ENCODE data around the gene HHEX. TPM values are rescaled to one million over a fixed set of nuclear protein-coding genes. Genes with fewer than 3 reads are reported as not detected.

The HHEX gene
- total and polyA plus RNA-seq, 2 of the 4 experiments (the other 2 are of a cell fraction) = 2.3 to 7.7 TPM

- no peaks in the 10 kb centered on the region for H3K9me3 ChIP-seq (ENCODE audit: control insufficient read depth, insufficient read depth, low read length)
- H2BK15ac ChIP-seq (ENCODE audit: low read depth, low read length) = no peak overlapping the region
- H3K27ac ChIP-seq (ENCODE audit: insufficient read depth, low read length) = no peak overlapping the region
- H2BK120ac ChIP-seq (ENCODE audit: low read depth, low read length) = no peak overlapping the region
- no peak overlapping the region for H4K5ac ChIP-seq (ENCODE audit: low read depth, low read length)
- no peaks in the 10 kb centered on the region for H4K20me1 ChIP-seq (ENCODE audit: insufficient read depth, low read length)
- DNase-seq = no peak
- in situ Hi-C loops (cut with MboI; ENCODE audit: low sequenced_read_pairs) = no loop called here
- intact Hi-C loops (cut with micrococcal nuclease) = no loop called here
- no peak overlapping the region for H2AFZ ChIP-seq (replicated peaks; ENCODE audit: low read length, poor library complexity)
- dilution Hi-C loops (cut with HindIII; ENCODE audit: low sequenced_read_pairs, unreplicated experiment) = no loop called here
- H3K56ac ChIP-seq (ENCODE audit: extremely low read depth, insufficient read depth, low read length) = no peak overlapping the region
- no peaks in the 10 kb centered on the region for H3K9me1 ChIP-seq (ENCODE audit: insufficient read depth, low read length)
- ChIA-PET CTCF (no interaction called here), POLR2A (ENCODE audit: unreplicated experiment) (no interaction called here)
- no peaks in the 10 kb centered on the region for H3K27me3 ChIP-seq (ENCODE audit: control insufficient read depth, insufficient read depth, low read length)
- no peak overlapping the region for H3K23ac ChIP-seq (ENCODE audit: low read depth, low read length)
- H3K36me3 ChIP-seq (ENCODE audit: control insufficient read depth, insufficient read depth, low read length) = no peaks in the 10 kb centered on the region
- no peak overlapping the region for H2AK5ac ChIP-seq (ENCODE audit: low read depth, low read length)
- TF ChIP-seq USF2 (IDR thresholded peaks at IDR 0.05; ENCODE audit: low read depth, low read length) = no peak
- TF ChIP-seq SMC3 (IDR thresholded peaks at IDR 0.05; ENCODE audit: low read depth, low read length) = no peak
- TF ChIP-seq MXI1 (IDR thresholded peaks at IDR 0.05; ENCODE audit: borderline replicate concordance, low read depth, low read length) = no peak
- TF ChIP-seq POLR2A (IDR thresholded peaks at IDR 0.05; ENCODE audit: low read depth, low read length) = no peak
- no peak for TF ChIP-seq RAD21 (IDR thresholded peaks at IDR 0.05; ENCODE audit: low read length)
- no peak for TF ChIP-seq CTCF (conservative IDR thresholded peaks at IDR 0.05; ENCODE audit: low read depth, low read length)
- TF ChIP-seq MAFK (IDR thresholded peaks at IDR 0.05; ENCODE audit: low read depth, low read length) = no peak
- TF ChIP-seq RFX5 (IDR thresholded peaks at IDR 0.05; ENCODE audit: low read depth, low read length) = no peak
- no peak for TF ChIP-seq MAZ (IDR thresholded peaks at IDR 0.05; ENCODE audit: borderline replicate concordance, low read depth, low read length)
- no peak for TF ChIP-seq CHD1 (IDR thresholded peaks at IDR 0.05; ENCODE audit: low read depth, low read length)
- TF ChIP-seq BHLHE40 (IDR thresholded peaks at IDR 0.05; ENCODE audit: low read depth, low read length) = no peak
- TF ChIP-seq ELK1 (IDR thresholded peaks at IDR 0.05; ENCODE audit: borderline replicate concordance, low read depth, low read length) = no peak
- no peak overlapping the region for H2BK20ac ChIP-seq (ENCODE audit: low read depth, low read length)
- H2AK9ac ChIP-seq (replicated peaks; ENCODE audit: low read depth, low read length, poor library complexity) = no peak overlapping the region
- no peak overlapping the region for H4K91ac ChIP-seq (ENCODE audit: insufficient read depth, low read depth, low read length)
- no peak overlapping the region for H3K4ac ChIP-seq (ENCODE audit: low read depth, low read length)
- no peak for ATAC-seq (ENCODE audit: low read depth)
- no CpG with 5 or more reads among the region's 3 CpGs for WGBS, 2 experiments (ENCODE audit: extremely low coverage in 2 of 2, insufficient read length in 1 of 2)
- no TSS peak for BruUV-seq (replicated peaks)
- H3K18ac ChIP-seq (ENCODE audit: low read depth, low read length) = no peak overlapping the region
- no peak overlapping the region for H4K8ac ChIP-seq (ENCODE audit: low read depth in 2 of 2, low read length in 2 of 2)
- no peak overlapping the region for H3K4me2 ChIP-seq (ENCODE audit: low read depth, low read length)
- H2BK5ac ChIP-seq (ENCODE audit: low read depth, low read length, poor library complexity, severe bottlenecking) = no peak overlapping the region
- no peak overlapping the region for H3K9ac ChIP-seq (ENCODE audit: low read depth, low read length)
- H3K79me1 ChIP-seq (ENCODE audit: low read depth in 1 of 2, low read length in 2 of 2) = no peaks in the 10 kb centered on the region
- H3K4me1 ChIP-seq (ENCODE audit: control insufficient read depth, insufficient read depth, low read length) = peaks cover 1% of the 10 kb centered on the region; the same call in 1 of the 2 replicates
- no peak overlapping the region for H3K4me3 ChIP-seq (ENCODE audit: insufficient read depth, low read depth, low read length)
- no peak overlapping the region for H3K14ac ChIP-seq (replicated peaks; ENCODE audit: low read depth, low read length)
These were observed 46.2 kb downstream of the HHEX start for GRCh38 chr10:92735938-92736337.
